ENCODE results near the gene TMEM245. TPM values are rescaled to one million over a fixed set of nuclear protein-coding genes. Genes with fewer than 3 reads are reported as not detected.
"Not testable (repeated sequence)": the region's sequence is repeated elsewhere in the genome, so short reads cannot be mapped to it uniquely, and the experiment has no call there.

The TMEM245 gene
- total RNA-seq, 2 experiments from 2014 or later = 22.0 to 36.1 TPM

DNA sequence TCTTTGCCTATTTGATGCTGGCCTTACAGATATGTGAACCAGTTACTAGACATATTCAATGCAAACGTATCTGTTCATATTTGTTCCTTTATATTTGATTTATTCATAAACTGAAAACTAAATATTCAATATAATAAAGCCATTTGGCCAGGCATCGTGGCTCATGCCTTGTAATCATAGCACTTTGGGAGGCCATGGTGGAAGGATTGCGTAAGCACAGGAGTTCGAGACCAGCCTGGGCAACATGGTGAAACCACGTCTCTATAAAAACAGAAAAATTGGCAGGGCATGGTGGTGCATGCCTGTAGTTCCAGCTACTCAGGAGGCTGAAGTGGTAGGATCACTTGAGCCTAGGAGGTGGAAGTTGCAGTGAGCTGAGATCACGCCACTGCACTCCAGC lies 57.2 kb downstream of the TMEM245 start:
- no peak overlapping the region for H3K4me3 ChIP-seq (ENCODE audit: low read depth, low read length, poor library complexity, severe bottlenecking)
- DNase-seq (ENCODE audit: low spot score) = no peak
- no peak overlapping the region for H2AFZ ChIP-seq (ENCODE audit: low read length)
- no peaks in the 10 kb centered on the region for H3K4me1 ChIP-seq (ENCODE audit: insufficient read depth, low read length, poor library complexity, severe bottlenecking)
- POLR2A ChIA-PET = no interaction called here
- H3K36me3 ChIP-seq (ENCODE audit: insufficient read depth, low read length) = peaks cover 93% of the 10 kb centered on the region
- no peak overlapping the region for H3K4me2 ChIP-seq (ENCODE audit: low read length)
- intact Hi-C loops (cut with micrococcal nuclease; ENCODE audit: unreplicated experiment) = no loop called here
- CTCF ChIA-PET (ENCODE audit: unreplicated experiment) = interaction anchor here (0.6 kb wide), 1 partner anchor 90 kb away, joined by 3 read pairs; no protein-coding TSS in a partner anchor
- no peaks in the 10 kb centered on the region for H3K9me2 ChIP-seq (ENCODE audit: insufficient read depth, low read length)
- no peaks in the 10 kb centered on the region for H3K9me3 ChIP-seq (ENCODE audit: low read length)
- no peaks in the 10 kb centered on the region for H4K20me1 ChIP-seq (ENCODE audit: insufficient read depth, low read length)
- TF ChIP-seq EZH2phosphoT487 (IDR thresholded peaks at IDR 0.05; ENCODE audit: borderline replicate concordance, low read depth, low read length) = no peak
- TF ChIP-seq, protein P1, sequence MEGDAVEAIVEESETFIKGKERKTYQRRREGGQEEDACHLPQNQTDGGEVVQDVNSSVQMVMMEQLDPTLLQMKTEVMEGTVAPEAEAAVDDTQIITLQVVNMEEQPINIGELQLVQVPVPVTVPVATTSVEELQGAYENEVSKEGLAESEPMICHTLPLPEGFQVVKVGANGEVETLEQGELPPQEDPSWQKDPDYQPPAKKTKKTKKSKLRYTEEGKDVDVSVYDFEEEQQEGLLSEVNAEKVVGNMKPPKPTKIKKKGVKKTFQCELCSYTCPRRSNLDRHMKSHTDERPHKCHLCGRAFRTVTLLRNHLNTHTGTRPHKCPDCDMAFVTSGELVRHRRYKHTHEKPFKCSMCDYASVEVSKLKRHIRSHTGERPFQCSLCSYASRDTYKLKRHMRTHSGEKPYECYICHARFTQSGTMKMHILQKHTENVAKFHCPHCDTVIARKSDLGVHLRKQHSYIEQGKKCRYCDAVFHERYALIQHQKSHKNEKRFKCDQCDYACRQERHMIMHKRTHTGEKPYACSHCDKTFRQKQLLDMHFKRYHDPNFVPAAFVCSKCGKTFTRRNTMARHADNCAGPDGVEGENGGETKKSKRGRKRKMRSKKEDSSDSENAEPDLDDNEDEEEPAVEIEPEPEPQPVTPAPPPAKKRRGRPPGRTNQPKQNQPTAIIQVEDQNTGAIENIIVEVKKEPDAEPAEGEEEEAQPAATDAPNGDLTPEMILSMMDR (conservative IDR thresholded peaks at IDR 0.05; ENCODE audit: low read length) = no peak
- BruUV-seq (replicated peaks) = no TSS peak
- H3K27ac ChIP-seq (ENCODE audit: low read depth, low read length, poor library complexity, severe bottlenecking) = no peak overlapping the region
- no peaks in the 10 kb centered on the region for H3K79me2 ChIP-seq (ENCODE audit: insufficient read depth, low read depth, low read length)

DNA sequence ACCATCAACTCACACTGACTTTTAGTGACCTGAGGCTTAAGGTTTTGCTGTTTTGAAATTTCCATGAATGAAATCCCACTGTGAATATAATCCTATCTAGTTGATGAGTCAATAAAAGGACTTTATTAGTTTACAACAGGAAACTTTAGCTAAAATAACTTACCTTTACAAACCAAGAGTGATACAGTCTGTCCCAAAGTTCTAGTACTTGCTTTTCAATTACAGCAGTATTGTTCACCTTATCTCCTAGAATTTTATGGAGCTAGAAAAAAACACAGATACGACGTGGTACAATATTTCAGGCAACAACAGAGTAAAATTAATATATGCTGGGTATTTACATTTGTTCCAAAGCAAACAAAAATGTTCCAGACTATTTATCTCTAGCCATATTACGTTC lies 59.6 kb downstream of the TMEM245 start:
- no peak for TF ChIP-seq EZH2phosphoT487 (IDR thresholded peaks at IDR 0.05; ENCODE audit: borderline replicate concordance, low read depth, low read length)
- TF ChIP-seq, protein P1 (conservative IDR thresholded peaks at IDR 0.05; ENCODE audit: low read length) = no peak
- no peak overlapping the region for H3K27ac ChIP-seq (ENCODE audit: low read depth, low read length, poor library complexity, severe bottlenecking)
- H3K9me3 ChIP-seq (ENCODE audit: low read length) = no peaks in the 10 kb centered on the region
- CTCF ChIA-PET (ENCODE audit: unreplicated experiment) = no interaction called here
- H3K36me3 ChIP-seq (ENCODE audit: insufficient read depth, low read length) = peaks cover 95% of the 10 kb centered on the region
- H3K4me3 ChIP-seq (ENCODE audit: low read depth, low read length, poor library complexity, severe bottlenecking) = no peak overlapping the region
- no peak overlapping the region for H3K4me2 ChIP-seq (ENCODE audit: low read length)
- POLR2A ChIA-PET = interaction anchor here (0.6 to 0.7 kb wide), 2 partner anchors 10 to 60 kb away, joined by 3 read pairs; no protein-coding TSS in a partner anchor
- no peak for DNase-seq (ENCODE audit: low spot score)
- no peak overlapping the region for H2AFZ ChIP-seq (ENCODE audit: low read length)
- no TSS peak for BruUV-seq (replicated peaks)
- no peaks in the 10 kb centered on the region for H3K9me2 ChIP-seq (ENCODE audit: insufficient read depth, low read length)
- H4K20me1 ChIP-seq (ENCODE audit: insufficient read depth, low read length) = no peaks in the 10 kb centered on the region
- no peaks in the 10 kb centered on the region for H3K4me1 ChIP-seq (ENCODE audit: insufficient read depth, low read length, poor library complexity, severe bottlenecking)
- intact Hi-C loops (cut with micrococcal nuclease; ENCODE audit: unreplicated experiment) = loop anchor here (1.0 kb wide), 1 partner anchor 43 kb away; no protein-coding TSS in a partner anchor
- H3K79me2 ChIP-seq (ENCODE audit: insufficient read depth, low read depth, low read length) = no peaks in the 10 kb centered on the region

DNA sequence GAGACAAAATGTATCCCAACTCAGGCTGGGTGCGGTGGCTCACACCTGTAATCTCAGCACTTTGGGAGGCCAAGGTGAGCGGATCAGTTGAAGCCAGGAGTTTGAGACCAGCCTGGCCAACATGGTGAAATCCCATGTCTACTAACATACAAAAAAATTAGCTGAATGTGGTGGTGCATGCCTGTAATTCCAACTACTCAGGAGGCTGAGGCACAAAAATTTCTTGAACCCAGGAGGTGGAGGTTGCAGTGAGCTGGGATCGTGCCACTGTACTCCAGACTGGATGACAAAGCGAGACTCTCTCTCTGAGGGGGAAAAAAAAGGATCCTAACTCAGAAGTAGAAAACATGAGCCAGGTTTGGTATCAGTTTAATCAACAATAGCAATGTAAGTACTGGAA lies 66.6 kb downstream of the TMEM245 start:
- H3K4me3 ChIP-seq (ENCODE audit: low read depth, low read length, poor library complexity, severe bottlenecking); H2AFZ ChIP-seq (ENCODE audit: low read length); CTCF ChIA-PET (ENCODE audit: unreplicated experiment); H3K9me3 ChIP-seq (ENCODE audit: low read length); H3K9me2 ChIP-seq (ENCODE audit: insufficient read depth, low read length); H3K4me2 ChIP-seq (ENCODE audit: low read length); H3K4me1 ChIP-seq (ENCODE audit: insufficient read depth, low read length, poor library complexity, severe bottlenecking); H3K27ac ChIP-seq (ENCODE audit: low read depth, low read length, poor library complexity, severe bottlenecking); H3K79me2 ChIP-seq (ENCODE audit: insufficient read depth, low read depth, low read length); H4K20me1 ChIP-seq (ENCODE audit: insufficient read depth, low read length); POLR2A ChIA-PET; DNase-seq (ENCODE audit: low spot score); intact Hi-C loops (cut with micrococcal nuclease; ENCODE audit: unreplicated experiment); BruUV-seq (replicated peaks): not testable (repeated sequence)
- peaks cover 99% of the 10 kb centered on the region for H3K36me3 ChIP-seq (ENCODE audit: insufficient read depth, low read length)

Data from OCI-LY7 (cell line).